NCI-H1417 treated with DMSO at 0.1 percent for 48 hours (cell line): ENCODE data around the gene BAZ1A.
"Not testable (repeated sequence)": the region's sequence is repeated elsewhere in the genome, so short reads cannot be mapped to it uniquely, and the experiment has no call there.

ENCODE experiments used
- DNase-seq: peaks from one replicate; lab custom pipeline; 2025; lab: John Stamatoyannopoulos, UW

Gene BAZ1A

DNA sequence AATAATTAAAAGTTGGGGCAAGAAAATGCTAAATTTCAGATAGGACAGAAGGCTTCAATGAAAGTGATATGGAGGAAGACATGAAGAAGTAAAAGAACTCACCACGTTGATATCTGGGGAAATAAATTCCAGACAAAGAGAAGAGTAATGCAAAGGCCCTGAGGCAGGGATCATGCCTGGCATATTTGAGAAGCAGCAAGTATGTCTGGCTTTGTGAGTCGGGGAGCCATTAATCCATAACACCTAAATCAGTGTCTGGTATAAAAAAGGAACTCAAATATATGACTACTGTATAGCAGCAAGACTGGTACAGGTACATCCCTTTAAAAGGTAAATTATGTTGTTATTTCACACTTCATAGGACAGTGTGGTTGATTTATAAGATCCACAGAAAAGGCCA is 16.4 kb downstream of the BAZ1A start:
- no peak for DNase-seq

DNA sequence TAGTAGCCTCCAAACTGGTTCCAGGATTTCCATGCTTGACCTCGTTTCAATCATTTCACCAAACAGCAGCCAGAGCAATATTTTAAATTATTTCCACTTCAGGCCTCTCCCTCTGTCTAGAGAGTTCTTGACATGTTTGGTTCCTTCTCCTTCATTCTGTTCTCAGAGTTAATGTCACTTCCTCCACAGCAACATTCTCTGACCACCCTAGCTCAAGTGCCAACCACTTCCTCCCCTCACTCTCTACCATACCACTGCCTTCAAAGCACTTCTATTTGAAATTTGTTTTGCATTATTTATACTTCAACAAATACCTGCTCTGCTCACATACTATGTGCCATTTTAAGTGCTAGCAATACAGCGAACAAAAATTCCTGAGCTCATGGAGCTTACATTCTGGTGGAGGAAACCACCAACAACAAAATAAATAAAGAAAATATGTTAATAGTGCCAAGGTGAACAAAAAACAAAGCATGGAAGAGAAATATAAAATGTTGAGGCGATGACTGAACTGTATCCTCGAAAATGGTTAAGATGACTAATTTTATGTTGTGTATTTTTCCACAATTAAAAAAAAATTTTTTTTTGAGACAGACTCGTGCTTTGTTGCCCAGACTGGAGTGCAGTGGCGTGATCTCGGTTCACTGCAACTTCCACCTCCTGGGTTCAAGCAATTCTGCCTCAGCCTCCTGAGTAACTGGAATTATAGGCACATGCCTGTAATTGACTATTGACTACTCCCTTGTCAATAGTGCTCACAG is 17.3 kb downstream of the BAZ1A start:
- DNase-seq = no peak

DNA sequence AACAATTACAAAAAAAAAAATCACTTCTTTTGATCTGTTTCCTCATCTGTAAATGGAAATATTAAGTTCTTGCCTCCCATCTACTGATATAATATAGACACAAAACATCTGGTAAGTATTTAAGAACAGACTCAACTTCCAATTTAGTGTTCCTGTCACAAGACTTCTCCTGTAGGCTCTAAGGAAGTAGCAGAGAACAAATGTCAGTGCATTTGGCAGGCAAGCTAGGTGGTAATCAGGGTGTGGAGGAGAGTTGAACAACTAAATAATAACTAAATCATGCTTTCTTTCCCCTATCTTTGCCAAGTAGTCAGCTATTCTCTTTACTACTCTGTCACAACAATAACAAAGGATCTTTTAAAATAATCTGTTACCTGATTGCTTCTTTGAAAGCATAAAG is 22.1 kb downstream of the BAZ1A start:
- DNase-seq = no peak

DNA sequence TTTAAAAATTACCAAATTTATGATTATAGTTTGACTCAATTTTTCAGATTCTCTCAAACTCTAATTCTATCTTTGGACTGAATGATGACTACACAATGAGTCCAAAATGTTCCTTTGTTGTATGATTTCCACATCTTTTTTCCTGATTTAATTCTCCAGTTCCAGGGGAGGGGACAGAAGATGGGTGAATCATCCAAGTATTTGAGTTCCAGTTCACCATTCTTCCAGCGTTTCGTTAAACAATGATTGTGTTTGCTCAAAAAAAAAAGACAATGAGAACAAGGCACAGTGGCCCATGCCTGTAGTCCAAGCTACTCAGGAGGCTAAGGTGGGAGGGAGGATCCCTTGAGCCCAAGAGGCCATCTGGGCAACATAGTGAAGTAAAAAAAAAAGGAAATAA is 23.8 kb downstream of the BAZ1A start:
- DNase-seq = no peak

DNA sequence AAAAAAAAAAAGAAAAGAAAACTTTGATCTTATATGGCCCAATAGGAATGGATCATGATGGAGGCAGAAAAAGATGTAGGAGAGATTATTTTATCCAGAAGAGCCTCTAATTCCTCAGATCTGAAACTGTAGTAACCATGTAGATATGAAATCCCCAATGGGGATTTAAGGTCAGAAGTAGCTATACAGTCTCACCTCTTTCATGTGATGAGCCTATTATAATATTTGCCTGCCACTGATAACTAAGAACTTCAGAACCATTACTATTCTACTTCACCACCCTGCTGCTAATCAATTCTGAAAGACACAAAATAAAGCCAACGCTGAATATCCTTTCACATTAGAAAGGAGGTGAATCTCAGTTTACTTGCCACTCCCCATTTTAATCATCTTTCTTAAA is 29.3 kb downstream of the BAZ1A start:
- DNase-seq = no peak

DNA sequence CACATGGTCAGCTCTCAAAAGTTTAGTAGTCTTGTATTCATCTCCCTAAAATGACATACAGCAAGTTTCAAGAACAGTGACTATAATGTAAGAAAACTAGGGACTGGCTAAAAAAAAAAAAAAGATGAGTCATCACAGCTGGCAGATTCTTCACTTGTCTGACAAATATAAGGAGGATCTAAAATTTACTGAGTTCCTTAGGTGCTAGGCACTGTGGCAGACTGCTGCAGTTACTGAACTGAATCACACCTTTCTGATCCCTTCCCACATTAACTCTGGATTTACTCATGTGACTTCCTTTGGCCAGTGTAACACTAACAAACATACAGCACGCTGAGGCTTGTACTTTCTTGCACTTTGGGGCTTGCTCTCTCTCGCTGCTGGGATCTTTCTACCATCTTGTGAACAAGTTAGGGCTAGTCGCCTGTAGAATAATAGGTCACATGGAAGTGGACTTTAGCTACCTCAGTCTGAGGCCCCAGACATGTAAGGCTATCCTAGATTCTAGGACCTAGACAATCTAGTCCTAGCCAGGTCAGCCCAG is 32.1 kb downstream of the BAZ1A start:
- DNase-seq = no peak

DNA sequence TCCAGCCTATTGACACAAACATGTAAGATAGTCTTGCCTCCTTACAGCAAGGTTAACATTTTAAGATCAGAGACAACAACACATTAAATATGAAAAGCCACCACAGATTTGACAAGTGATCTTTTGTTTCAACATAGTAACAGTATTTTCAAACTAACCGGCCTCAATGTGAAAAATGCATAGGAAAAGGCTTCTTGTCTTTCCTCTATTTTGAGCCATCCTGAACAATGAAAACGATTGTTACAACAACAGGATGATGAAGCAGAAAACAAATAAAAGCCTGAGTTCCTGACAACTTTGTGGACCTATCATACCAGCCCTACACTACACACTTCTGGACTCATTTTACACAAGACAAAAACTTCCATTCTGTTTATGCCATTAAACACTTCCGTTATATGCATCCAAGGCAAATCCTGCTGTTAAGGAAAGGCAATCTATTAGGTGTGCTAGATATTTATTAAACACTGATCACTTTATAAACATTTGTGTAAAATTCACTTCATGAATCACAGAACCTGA is 37.3 kb downstream of the BAZ1A start:
- no peak for DNase-seq

DNA sequence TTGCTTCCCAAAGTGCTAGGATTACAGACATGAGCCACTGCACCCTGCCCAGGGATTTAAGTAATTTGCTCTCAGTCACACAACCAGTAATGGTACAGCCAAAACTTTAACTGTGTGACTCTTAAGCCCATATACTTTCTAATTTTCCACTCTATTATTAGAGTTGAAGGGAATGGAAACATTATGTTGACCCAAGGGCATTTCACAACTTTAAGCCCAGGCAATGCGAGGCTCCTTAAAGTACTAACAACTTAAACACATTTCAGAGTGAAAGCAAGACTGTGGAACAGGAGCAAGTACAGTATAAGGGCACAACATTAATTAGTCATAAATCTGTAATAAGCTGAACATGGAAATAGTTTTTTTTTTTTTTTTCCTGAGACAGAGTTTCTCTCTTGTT is 39.8 kb downstream of the BAZ1A start:
- no peak for DNase-seq

DNA sequence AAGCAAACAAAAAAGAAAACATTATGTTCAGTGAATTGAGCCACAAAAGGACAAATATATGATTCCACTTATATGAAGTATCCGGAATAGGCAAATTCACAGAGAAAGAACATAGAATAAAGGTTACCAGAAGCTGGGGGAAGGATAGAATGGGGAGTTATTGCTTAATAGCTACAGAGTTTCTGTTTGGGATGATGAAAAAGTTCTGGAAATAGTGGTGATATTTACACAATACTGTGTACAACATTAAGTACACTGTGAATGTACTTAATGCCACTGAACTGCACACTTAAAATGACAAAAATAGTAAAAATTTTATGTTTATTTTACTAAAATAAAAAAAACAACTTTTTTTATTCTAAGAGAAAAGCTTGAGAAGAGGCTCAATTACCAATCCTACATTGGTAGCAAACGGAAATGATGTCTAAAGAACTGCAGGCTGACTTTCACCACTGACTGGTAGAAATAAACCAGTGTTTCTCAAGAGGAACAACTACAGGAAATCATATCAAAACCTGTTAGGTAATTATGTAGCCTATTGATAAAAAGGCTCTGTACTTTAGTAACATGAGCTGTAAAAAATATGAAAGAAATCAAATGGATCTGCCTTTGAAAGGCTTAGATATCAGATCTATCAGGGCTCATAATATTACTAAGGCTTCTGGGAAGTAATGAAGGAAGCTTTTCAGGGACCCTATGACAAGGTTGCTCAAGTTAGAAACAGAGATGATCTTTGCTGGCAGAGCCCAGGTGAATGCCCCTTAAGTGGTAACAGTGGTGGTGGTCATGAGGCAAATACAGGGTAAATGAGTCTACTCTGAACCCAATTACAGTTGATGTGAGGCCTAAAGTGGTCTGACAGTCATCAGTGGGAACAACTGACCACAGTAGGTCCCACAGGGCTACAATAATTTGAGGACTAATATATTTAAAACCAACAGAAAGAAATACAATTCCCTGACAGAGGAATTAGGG is 41.3 kb downstream of the BAZ1A start:
- DNase-seq = no peak

DNA sequence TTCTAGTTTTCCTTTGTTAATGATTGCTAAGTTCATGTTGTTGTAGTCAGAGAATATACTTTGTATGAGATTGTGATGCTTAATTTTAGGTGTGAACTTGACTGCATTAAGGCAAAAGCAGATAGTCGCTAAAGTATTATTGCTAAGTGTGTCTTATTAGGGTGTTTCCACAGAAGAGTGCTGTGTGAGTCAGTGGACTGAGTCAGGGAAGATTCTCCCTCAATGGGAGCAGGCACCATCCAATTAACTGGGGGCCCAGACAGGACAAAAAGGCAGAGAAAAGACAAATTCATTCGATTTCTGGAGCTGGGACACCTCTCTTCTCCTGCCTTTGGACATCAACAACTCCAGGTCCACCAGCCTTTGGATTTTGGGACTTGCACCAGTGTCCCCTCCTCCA is 48.5 kb downstream of the BAZ1A start:
- no peak for DNase-seq

DNA sequence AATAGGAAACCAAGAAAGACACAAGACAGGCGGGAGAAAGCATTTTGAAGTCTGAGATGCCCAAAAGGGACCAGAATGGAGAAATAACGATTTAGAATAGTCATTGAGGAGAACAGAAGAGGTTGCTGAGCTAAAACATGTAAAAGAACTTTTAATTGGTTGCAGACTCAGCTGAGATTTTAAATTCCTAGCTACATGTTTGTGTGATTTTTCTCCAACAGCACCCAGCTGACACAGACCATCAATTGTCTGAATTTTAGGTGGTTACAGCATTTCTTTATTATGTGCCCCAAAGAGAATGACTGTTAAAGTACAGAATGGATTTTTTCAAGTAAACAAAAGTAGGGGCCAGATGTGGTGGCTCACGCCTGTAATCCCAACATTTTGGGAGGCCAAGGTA is 50.3 kb downstream of the BAZ1A start:
- no peak for DNase-seq

DNA sequence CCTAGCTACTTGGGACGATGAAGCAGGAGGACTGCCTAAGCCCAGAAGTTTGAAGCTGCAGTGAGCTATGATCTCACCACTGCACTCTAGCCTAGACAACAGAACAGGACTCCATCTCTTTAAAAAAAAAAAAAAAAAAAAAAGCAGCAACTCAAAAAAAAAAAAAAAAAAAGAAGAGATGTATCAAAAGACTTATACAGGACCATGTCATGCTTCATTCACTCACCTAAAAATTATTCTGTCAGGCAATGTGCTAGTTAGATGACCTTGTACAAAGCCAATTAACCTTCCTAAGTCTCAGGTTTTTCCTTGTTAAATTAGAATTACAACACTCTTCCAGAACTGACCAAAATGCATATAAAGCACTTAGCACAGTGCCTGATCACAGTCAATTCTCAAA is 50.9 kb downstream of the BAZ1A start:
- no peak for DNase-seq

DNA sequence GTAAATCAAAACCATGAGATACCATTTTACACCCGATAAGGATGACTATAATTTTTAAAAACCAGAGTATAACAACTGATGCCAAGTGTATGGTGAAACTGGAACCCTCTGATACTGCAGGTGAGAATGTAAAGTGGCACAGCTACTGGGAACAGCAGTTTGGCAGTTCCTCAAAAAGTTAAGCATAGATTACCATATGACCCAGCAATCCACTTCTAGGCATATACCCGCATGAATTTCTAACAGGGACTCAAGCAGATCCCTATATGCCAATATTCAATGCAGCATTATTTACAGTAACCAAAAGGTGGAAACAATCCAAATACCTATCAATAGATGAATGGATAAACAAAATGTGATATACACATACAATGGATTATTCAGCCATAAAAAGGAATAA is 57.4 kb downstream of the BAZ1A start:
- no peak for DNase-seq

DNA sequence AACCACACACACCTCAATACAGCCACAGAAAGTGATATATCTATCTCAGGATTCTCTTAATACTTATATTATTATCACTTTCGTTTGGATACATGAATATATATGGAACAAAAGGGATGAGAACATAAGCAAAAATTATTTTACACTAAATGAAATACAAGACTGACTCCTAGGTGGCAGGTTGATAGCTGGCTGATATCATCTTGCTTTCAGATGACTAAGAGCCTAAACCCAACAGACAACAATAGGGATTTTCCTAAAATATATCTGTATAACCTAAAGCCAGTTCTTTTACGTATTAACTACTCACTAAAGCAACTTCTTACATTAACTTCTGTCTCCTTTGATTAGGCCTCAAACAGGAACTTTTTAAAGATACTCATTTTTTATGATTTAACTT is 65.1 kb downstream of the BAZ1A start:
- no peak for DNase-seq

DNA sequence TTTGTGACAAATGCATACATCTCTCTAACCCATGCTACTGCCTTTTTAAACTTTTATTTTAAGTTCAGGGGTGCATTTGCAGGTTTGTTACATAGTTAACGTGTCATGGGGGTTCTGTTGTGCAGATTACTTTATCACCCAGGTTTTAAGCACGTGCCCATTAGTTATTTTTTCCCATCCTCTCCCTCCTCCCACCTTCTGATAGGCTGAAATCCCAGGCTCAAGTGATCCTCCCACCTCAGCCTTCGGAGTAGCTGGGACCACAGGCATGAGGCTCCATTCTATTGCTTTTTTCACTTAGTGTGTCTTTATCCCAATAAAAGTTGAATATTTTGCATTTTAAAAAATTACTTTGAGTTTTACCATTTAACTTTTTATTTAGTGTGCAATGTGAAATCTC is 68.9 kb downstream of the BAZ1A start:
- DNase-seq = no peak

DNA sequence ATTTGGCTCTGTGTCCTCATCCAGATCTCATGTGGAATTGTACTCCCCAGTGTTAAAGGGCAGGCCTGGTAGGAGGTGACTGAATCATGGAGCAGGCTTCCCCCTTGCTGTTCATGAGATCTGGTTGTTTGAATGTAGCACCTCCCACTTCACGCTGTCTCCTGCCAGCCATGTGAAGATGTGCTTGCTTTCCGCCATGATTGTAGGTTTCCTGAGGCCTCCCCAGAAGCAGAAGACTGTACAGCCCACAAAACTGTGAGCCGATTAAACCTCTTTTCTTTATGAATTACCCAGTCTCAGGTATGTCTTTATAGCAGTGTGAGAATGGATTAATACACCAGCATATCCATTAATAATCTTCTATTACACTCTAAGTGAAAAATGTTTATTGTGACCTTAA is 70.2 kb downstream of the BAZ1A start:
- DNase-seq = no peak

DNA sequence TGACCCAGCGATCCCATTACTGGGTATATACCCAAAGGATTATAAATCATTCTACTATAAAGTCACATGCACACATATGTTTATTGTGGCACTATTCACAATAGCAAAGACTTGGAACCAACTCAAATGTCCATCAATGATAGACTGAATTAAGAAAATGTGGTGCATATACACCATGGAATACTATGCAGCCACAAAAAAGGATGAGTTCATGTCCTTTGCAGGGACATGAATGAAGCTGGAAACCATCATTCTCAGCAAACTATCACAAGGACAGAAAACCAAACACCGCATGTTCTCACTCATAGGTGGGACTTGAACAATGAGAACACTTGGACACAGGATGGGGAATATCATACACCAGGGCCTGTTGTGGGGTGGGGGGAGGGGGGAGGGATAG is 76.3 kb downstream of the BAZ1A start:
- DNase-seq = not testable (repeated sequence)

DNA sequence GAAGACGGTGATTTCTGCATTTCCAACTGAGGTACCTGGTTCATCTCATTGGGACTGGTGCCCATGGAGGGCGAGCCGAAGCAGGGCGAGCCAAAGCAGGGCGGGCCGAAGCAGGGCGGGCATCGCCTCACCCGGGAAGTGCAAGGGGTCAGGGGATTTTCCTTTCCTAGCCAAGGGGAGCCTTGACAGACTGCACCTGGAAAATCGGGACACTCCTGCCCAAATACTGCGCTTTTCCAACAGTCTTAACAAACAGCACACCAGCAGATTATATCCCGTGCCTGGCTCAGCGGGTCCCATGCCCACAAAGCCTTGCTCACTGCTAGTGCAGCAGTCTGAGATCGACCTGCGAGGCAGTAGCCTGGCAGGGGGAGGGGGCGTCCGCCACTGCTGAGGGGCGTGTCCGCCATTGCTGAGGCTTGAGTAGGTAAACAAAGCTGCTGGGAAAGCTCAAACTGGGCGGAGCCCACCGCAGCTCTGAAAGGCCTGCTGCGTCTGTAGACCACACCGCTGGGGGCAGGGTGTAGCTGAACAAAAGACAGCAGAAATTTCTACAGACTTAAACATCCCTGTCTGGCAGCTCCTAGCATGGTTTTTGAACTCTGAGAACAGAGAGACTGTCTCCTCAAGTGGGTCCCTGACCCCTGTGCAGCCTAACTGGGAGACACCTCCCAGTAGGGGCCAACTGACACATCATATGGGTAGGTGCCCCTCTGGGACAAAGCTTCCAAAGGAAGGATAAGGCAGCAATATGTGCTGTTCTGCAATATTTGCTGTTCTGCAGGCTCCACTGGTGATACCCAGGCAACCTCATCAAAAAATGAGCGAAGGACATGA is 77.2 kb downstream of the BAZ1A start:
- DNase-seq = no peak

DNA sequence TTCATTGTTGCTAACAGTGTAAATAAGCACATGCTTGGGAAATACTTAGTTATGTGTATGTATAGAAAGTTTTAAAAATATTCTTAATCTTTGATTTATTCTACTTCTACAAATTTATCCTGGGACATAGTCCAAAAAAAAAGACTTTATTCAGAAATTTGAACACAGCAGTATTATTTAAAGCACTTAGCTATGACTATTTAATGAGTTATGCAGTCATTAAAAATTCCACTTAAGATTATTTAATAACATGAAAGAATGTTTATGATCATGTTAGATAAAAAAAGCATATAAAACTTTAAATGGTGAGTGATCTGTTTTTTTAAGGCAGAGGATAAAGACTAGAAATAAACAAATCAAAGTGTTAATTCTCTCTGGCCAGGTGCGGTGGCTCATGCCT is 78.3 kb downstream of the BAZ1A start:
- DNase-seq = no peak

DNA sequence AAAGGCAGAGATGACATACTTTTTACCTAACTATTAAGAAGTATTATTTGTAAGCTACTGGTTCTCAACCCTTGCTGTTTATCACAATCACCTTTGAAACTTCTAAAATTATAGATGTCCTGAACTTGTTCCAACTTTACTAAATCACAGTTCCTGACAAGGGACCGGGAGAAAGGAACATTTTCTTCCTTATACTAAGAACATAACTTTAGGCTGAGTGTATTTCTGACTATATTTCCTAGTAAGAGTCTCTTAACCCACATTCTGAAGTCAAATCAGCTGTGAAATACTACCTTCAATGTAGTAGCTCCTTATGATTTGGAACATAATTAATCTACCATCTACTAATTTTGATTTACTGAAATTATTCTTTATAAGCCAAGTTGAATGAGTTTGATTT is 80.2 kb downstream of the BAZ1A start:
- no peak for DNase-seq

DNA sequence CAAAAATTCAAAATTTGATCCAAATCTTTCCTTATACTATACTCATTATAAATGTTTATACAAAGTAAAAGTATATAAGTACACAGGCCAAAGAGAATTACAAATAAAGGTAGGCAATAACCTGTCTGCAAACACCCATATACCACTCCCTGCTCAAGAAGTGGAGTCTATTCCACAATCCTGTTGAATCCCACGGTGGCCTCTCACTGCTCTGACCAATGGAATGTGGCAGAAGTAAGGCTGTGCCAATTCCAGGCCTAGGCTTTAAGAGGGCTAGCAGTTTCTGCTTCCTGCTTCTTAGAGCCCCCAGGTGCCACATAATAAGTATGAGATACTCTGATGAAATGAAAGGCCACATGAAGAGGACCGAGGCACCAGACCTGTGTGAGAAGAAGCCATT is 80.9 kb downstream of the BAZ1A start:
- no peak for DNase-seq

DNA sequence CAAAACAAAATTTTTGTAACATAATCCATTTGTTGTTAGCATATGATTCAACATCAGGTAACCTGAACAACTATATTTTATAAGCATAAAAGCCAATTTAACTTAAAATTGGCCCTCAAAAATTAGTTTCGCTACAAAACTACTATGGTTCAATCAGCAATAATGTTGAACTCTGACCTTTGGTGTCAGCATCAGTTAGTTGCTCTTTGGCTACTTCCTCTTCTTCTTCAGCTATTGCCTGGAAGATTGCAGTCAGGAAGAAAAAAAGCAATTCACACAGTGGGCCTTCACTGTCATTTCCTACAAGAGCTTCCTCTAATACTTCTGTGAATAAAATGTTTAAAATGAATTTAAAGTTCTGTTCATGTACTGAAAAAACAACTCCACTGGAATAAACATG is 82.6 kb downstream of the BAZ1A start:
- no peak for DNase-seq
